GM18511 (cell line): ENCODE data around the gene PIMREG.

Source experiments
- ATAC-seq: cut with Tn5 transposase; IDR thresholded peaks from one replicate; pipeline ENCODE4 v1.9.1; 2021; ENCODE audit warnings: mild to moderate bottlenecking, moderate library complexity; ENCODE audit not compliant: unreplicated experiment

Gene PIMREG

DNA sequence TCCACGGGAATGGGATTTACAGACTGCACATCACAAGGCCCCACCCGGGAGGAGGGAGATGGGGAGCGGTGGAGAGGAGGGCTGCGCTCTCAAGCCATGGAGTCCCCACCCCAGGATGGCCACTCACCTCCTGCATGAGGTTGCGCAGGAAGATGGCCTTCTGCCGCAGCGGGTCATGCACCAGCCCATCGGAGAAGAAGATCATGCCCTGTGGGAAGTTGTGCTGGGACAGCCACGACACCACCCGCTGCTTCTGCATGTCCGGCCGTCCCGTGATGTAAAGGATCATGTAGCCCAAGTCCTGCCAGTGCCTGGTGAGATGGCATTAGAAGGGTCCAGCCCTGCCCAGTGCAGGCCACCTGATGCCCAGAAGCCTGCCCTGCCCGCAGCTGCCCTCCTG is 17.0 kb downstream of the PIMREG start:
- no peak for ATAC-seq

DNA sequence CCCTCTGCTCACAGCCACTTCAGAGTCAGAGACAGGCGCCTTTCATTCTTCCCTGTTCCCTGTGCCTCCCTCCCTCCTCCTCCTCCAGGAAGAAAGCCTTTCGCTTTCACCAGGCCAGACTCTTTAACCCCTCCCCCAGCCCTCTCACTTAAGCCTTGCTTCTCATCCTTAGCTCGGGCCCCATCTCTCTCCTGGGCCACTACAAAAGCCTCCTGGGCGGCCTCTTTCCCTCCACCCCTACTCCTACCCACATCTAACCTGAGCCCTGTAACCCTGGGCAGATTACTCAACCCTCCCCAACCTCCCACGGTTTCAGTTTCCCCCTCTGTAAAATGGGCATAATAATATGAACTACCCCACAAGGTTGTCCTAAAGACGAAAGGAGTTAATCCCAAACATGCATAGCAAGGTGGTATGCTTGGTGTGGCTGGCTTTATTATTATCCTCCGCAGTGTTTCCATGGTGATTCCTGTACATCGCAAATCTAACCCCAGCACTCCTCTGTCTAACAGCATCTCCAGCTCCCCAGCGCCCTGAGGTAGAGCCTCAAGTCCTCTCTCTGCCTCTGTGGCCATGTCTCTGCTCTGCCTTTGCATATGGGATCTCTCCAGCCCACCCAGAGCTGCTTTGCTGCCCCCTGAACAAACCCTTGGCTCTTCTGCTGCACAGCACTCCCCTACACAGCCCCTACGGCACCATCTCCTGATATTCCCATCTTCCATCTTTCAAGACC is 17.7 kb downstream of the PIMREG start:
- ATAC-seq: no peak

DNA sequence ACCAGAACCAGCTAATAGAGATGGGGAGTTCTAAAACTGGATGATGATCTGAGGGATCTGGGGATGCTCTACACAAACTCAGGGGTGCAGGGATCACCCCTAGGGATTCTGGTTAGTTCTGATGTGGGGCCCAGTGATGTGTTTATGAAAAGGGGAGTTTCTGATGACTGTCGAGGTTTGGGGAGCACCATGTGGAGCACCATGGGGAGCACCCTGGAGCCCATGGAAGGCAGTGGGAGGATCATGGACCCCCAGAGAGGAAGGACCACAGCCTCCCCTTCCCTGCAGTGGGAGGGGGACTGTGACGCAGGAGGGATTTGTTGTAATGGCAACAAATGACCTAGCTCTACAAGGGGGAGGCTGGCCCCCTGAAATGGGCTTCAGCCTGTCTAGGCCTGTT is 18.4 kb downstream of the PIMREG start:
- ATAC-seq: no peak

DNA sequence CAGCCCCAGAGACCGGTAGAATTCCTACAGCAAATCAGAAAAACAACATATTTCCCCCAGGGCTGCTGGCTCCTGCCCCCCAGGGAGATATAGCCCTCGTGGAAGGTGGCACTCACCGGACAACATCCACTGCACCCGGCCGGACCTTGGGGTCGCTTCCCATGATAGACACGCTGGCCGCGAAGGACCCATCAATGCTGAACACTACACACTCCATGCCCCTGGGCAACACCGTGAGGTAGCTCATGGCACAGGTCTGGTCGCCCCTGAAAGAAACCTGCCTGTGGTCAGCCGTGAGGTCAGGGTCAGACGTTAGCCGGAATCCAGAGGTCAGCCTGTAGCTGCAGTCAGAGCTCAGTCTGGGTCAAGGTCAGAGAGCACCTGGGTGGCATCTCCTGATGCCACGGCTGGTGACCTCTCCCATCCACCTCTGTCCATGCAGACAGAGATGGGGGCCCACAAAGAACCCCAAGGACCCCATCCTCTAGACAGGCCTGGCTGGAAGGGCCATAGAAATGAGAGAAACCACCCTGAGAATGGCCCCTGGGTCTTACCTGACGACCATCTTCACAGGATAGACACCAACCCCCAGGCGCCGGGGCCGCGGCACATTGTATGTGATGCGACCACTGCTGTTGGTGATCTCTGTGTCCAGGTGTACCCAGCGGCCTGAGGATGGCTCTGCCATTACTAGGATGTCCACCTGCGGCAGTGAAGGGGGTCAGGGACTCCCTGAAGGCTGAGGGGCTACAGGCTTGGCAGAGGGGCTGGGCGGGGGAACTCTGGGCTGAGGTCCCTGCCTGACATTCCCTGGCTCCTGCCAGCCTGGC is 19.6 kb downstream of the PIMREG start:
- ATAC-seq: no peak

DNA sequence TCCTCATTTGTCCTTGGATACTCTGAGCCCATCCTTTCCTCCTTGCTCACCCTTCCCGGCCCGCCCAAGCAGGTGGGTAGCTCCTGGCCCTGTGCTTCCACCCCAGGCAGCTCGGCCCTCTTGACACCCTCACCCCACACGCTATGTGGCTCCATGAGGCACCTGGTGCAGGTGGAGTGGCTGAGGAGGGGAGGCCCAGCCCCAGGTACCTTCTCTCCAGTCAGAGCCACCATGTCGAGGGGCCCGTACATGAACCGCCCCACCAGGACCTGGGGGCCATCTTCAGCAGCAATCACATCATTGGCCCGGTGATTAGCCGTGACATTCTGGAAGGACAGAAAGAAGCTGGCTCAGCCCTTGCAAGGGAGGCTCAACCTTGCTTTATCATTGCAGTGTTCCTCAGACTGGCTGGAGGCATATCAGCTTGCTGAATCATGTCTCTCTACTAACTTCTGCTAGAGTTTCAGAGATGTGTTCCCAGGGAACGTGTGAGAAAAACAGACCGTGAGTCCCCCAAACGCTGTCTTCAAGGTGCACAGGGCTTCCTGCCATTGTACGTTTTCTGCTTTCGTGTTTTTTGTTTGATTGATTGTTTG is 20.3 kb downstream of the PIMREG start:
- ATAC-seq: no peak

DNA sequence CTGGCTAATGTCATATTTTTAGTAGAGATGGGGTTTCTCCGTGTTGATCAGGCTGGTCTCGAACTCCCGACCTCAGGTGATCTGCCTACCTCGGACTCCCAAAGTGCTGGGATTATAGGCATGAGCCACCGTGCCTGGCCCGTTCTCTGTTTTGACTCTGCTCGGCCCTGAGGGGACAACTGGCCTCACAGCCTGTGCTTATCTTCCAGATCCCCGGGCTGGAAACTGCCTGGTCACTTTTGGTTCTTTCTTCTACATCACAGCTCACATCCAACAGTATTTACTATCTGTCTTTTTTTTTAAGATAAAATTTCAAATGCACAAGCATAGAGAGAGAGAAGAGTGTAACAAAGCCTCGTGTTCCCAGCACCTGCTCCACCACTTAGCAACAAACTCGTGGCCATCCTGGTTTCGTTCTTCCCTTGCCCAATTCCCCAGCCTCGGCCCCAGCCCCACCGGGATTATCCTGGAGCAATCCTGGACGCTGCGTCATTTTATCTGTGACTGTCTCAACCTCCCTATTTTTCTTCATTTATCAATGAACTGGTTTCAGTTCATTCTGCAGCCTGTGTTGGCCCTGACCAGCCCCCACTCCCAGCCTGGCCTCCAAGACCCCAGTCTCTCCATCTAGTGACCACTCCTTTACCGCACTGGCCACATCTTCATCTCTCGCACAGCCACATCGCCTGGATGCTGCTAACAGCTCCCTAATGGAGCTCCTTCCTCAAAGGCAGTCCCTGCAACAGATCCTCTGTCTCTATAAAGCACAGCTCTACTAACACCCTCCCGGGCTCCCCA is 21.1 kb downstream of the PIMREG start:
- no peak for ATAC-seq

DNA sequence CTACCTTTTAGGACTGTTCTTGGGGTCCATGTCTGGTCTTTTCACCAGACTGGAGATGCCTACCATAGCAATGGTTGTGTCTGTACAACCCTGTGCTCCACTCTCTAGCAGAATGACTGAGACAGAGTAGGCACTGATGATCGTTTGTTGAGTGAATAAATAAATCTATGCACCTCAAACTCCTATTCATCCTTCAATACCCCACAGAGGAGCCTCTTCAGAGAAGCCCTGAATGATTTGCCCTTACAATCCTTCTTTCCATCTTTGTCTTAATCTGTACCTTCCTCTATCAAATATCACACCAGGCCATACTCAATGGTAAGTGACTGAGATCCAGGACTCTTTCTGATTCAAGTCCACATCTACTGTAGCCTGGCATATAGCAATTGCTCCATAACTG is 23.3 kb downstream of the PIMREG start:
- ATAC-seq: no peak

DNA sequence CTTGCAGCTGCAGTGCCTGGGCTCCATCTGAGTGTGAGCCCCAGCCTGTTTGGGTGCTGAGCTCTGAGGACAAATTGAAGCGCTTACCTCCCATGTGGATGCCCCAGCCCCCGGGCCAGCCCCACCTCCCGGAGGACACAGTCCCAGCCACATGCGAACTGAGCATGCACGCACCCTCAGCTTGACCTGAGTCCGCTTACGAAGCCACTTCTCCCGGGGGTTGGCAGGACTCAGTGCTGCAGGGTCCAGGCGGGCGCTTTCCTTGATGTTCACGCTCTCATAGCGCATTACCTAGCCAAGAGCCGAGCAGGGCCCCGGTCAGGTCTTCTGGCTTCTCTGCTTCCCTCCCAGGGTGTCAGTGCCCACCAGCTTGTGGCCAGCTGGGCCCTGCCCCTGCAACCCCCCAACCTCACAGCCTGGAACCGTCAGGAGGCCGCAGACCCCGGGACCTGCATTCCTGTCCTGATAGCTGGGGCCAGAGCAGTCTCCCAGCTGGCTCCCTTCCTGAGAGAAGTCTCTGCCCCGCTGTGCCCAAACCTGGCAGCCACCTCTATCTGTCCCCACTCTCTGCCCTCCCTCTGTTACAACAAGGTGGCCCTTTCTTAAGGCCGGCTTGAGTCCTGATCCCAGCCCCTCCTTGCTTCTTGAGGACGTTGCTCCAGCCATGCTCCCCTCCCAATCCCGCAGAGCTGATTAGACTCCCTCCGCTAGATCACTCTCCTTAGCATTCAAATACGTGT is 24.0 kb downstream of the PIMREG start:
- no peak for ATAC-seq

DNA sequence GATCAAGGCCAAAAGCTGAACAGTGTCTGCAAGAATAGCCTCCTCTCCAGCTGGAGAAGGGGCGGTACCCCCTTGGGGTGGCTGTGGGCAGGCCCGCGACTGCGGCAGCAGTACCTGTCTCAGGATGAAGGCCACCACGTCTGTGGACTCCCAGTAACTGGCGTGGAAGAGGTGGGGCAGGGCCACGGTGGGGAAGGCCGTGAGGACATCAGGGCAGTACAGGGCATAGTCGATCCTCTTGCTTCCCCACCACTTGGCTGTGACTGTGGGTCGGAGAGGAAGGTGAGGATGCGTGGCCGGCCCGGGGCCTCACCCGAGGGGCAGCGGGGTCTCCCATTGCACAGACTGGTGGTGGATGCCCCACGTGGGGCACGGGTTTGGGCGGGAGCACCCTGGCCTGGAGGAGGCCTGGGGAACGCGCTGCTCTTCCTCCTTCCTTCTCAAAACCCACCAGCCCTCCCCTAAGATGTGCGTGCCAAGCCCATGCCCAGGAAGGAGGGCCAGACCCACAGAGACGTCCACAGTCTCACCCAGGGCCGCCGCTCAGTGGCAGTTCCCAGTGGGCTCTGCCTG is 26.0 kb downstream of the PIMREG start:
- ATAC-seq: no peak

DNA sequence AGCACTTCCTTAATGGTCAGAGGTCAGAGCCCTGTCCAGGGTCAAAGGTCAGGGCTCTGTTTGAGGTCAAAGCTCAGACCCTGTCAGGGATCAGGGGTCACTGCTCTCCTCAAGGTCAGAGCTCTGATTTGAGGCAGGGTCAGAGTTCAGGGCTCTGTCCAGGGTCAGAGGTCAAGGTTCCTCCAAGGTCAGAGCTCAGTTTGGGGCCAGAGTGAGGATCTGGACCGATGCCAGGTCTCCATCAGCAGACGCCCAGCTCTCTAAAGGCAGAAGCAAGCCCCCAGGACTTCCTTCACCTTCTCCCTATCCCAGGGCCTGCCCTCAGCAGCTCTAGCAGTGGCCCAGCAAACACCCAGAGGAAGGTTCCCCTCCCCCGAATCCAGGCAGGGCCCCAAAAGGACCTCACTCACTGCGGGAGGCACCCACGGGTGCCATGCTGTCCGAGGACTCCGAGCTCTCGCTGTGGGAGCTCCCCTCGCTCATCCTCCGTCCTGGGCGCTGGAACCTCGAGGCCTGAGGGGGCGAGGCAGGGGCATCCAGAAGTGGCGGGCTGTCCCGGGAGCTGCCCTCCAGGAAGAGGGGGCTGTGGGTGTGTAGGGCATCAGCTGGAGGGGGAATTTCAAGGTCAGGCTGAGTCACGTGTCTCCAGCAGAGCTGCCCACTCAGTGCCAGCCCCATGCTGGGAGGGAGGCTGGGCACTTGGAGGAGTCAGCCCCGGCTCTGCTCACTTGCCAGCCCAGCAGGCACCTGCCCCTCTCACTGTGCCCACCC is 26.7 kb downstream of the PIMREG start:
- no peak for ATAC-seq

DNA sequence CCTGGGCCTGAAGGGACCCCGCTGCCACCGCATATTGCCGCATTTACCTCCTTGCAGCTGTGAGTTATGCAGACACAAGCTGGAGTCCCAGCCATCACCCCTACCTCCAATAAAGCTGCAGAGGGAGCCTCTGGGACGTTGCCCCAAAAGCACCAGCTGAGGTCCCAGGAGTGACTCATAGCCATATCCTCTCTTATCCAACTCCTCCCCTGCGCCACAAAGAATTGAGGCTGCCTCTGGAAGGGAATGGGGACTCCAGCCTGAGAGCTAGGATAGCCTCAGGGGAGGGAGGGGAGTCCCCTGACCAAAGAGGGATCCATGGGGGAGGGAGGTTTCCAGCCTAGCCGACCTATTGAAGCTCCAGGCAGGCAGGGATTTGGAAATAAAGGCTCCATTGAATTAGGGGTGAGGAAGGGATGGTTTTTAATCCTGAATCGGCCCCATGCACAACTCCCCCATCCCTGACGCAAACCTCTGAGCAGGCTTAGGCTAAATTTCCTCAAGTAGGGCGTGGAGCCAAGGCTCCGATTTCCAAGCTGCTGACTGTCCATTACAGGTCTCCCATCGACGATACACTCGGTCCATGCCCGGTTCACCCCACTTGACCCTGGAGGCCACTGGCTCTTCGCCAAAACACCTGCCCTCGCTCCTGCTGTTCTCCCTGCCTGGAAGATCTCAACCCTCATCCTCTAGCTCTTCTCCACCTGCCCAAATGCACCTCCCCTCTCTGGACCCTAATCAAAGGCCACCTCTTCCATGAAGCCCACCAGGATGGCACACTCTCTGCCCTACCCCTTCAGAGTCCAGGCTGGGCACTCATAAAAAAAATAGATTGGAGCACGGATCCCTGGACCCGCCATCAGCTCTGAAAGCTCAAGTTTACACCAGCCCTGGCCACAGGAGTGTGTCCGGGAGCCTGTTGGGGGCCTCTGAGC is 27.5 kb downstream of the PIMREG start:
- no peak for ATAC-seq

DNA sequence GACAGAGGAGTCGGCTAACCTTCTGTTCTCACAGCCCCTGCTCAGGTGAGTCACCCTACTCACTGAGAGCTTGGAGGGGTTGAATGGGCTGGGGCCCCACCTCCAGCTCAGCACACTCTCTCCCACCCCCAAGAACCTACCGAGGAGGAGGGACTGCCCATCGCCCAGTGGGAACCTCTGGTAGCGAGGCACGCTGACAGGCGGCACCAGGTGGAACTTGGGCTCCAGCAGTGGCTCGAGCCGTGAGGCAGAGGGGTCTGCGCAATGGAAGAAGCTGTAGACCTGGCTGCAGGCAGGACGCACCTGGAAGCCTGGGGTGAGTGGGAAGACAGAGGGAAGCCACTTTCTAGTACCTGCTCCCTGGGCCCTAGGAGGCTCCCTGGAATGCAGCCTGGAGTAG is 28.3 kb downstream of the PIMREG start:
- ATAC-seq: no peak

DNA sequence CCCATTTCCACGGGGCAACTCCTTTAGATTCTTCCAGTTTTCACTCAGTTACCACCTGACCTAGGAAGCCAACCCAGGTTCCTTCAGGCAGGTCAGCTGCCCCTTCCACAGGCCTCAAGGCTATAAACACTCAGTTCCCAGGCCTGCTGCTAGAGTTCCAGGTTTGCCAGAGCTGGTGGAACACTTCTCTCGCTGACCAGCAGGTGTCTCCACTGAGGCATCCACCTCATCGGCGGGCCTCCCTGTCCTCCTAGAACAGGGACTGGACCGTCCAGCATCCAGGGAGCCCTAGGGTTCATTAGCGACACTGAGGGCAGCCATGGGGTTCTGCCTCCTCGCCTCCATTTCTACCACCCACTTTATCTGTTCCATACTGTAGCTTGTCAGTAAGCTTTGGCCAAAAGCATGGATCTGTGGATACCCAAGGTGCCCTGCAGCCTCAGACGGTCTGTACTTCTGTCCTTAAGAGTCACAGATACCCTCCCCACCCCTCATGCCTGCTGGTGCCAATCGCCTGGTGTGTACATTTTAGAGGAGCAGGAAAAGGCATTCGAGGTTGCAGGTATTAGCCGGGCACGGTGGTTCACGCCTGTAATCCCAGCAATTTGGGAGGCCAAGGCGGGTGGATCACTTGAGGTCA is 29.0 kb downstream of the PIMREG start:
- ATAC-seq: peak; percentile 50

DNA sequence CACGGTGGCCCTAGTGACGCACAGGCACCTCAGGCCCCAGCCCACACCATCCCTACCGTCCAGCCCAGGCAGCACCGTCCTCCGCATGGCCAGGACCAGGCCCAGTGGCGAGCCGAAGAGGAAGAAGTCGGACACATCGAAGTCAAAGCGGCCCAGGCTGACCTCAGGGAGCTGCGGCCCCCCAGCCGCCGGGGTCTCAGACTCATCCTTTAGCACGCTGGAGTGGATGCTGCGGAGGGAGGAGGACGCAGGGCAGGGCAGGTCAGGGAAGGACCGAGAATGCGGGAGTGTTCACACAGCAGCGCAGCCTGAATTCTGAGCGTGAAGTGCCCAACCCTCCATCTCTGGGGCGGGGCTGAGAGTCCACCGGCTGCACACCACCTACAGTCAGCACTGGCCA is 30.1 kb downstream of the PIMREG start:
- ATAC-seq: no peak

DNA sequence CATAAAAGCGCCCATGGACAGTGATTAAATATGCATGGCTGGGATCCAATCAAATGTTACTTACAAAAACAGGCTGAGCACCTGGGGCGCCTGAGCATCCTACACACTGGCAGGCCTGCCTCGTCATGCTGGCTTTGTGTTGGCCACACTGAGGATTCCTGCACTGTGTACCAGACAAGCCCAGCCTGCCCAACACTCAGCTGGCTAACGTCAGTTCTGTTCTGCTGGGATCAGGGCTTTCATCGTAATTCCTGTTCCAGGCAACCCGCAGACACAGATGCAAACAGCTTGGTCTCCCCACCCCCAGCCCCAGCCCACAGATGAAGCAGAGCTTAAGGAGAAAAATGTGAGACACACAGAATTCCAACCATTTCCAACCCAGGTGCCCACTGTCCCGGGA is 30.7 kb downstream of the PIMREG start:
- ATAC-seq: no peak

DNA sequence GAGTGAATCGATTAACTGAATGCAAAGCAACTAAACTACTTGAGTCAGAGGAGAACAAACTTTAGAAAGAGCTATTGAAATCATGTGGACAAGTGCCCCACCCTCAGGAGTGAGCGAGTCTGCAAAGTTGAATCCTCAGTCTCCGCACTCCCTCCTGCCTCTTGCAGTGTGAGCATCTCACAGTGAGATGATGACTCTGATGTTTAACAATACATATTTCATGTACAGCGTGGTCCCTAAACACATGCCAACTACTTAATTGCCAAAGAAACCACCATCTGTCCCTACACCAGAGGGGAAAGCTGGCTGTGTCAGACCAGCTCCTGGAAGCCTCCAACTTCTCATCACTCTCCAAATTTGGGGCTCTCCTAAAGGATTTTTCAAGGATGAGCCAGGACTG is 31.2 kb downstream of the PIMREG start:
- ATAC-seq: no peak

DNA sequence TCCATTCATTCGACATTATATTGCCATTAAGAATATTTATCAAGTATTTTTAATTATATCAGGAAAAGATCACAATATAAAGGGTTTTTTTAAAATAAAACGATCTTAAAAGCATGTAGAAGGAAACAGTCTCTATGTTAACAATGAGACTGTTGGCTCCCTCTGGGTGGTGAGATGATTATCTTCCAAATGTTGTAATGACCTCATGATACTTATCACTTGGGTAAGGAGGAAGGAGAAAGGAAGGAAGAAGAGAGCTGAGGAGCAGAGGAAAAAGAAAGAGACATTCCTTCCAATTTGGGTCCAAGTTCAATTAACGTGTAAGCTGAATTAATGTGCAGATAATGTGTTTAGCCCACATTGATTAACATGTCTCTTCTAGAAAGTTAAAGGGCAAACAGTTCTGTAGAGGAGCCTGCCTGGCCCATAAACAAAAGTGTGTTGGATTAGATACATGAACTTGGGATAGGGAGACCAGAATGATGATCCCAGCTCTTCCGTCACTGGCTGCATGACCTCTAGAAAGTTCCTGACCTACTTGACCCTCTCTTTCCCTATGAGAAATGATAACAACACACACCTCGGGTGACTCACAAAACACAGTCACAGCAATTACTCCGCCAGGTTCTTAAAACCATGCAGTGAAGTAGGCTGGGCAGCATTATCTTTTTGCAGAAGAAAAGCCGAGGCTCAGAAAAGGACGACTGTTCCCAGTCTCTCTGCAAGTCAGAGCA is 32.0 kb downstream of the PIMREG start:
- ATAC-seq: no peak
